T-cell (primary cell): Measurements from ENCODE around the gene RPL31. TPM values are rescaled to one million over a fixed set of nuclear protein-coding genes. Genes with fewer than 3 reads are reported as not detected.

Source experiments
- ATAC-seq, 4 experiments: fragments of 200-7000 bp in 3 of 4; fragments of 150-1000 bp in 1 of 4; cut with Tn5 transposase; replicated peaks in 1 of 4; 1 replicate in 3 of 4; 2 replicates in 1 of 4; pipeline ENCODE4 v1.10.0; 2021; ENCODE audit warnings: moderate library complexity in 3 of 4, mild to moderate bottlenecking in 2 of 4, moderate number of reproducible peaks in 1 of 4
- CTCF ChIA-PET, 2 donors: fragments of 300-600 bp; sonication (Branson Sonifier 250); formaldehyde crosslinking; loops; one replicate each; lab custom pipeline; 2022; ENCODE audit warnings: antibody characterized with exemption in 2 of 2; lab: Charles Lee
- POLR2A ChIA-PET, 2 donors: fragments of 300-600 bp; sonication (Branson Sonifier 250); formaldehyde crosslinking; loops; one replicate each; lab custom pipeline; 2022; ENCODE audit warnings: antibody characterized with exemption in 2 of 2; lab: Charles Lee
- DNase-seq, 35 experiments: peaks; one replicate each; pipeline versions ENCODE4 v3.0.0 to v3.0.0-alpha.2; 2013 to 2023
- H3K27ac ChIP-seq: one replicate; pipeline ENCODE4 v1.5.1; 2013; ENCODE audit warnings: low read length
- H3K27me3 ChIP-seq, 2 experiments: replicated peaks in 1 of 2; 1 replicate in 1 of 2; 2 replicates in 1 of 2; pipeline versions ENCODE4 v1.6.1 to v1.7.0; 2013; ENCODE audit warnings: low read length in 1 of 2, mixed read lengths in 1 of 2; ENCODE audit not compliant: control insufficient read depth in 2 of 2, insufficient read depth in 2 of 2; ENCODE audit errors: extremely low read depth in 1 of 2
- H3K36me3 ChIP-seq, 2 donors: 1 replicate in 1 of 2; 2 replicates in 1 of 2; pipeline versions ENCODE4 v1.6.1 to v1.7.0; 2013; ENCODE audit warnings: low read length in 1 of 2; ENCODE audit not compliant: control insufficient read depth in 2 of 2, insufficient read depth in 1 of 2; ENCODE audit errors: extremely low read depth in 1 of 2
- H3K4me1 ChIP-seq, 2 experiments: 1 replicate in 1 of 2; 2 replicates in 1 of 2; pipeline versions ENCODE4 v1.6.1 to v1.7.0; 2013; ENCODE audit warnings: low read length in 2 of 2, mixed read lengths in 1 of 2; ENCODE audit not compliant: insufficient read depth in 2 of 2, control insufficient read depth in 1 of 2; ENCODE audit errors: extremely low read depth in 1 of 2
- H3K4me3 ChIP-seq, 2 donors: 1 replicate in 1 of 2; 2 replicates in 1 of 2; pipeline versions ENCODE4 v1.5.1 to v1.7.0; 2013; ENCODE audit warnings: mild to moderate bottlenecking in 2 of 2, low read length in 1 of 2, moderate library complexity in 1 of 2; ENCODE audit not compliant: control insufficient read depth in 1 of 2; ENCODE audit errors: extremely low read depth in 1 of 2
- H3K9me3 ChIP-seq: 2 replicates; pipeline ENCODE4 v1.7.0; 2013
- H3K27ac Mint-ChIP-seq, 2 donors: one replicate each; pipeline ENCODE4 v1.8.0; 2020 to 2021; ENCODE audit warnings: mild to moderate bottlenecking in 2 of 2, mixed read lengths in 2 of 2
- H3K27me3 Mint-ChIP-seq, 2 donors: one replicate each; pipeline ENCODE4 v1.8.0; 2021 to 2022; ENCODE audit warnings: mixed read lengths in 2 of 2
- H3K36me3 Mint-ChIP-seq: one replicate; pipeline ENCODE4 v1.8.0; 2021; ENCODE audit warnings: mixed read lengths
- H3K4me1 Mint-ChIP-seq, 3 donors: one replicate each; pipeline ENCODE4 v1.8.0; 2020 to 2022; ENCODE audit warnings: mixed read lengths in 3 of 3, mild to moderate bottlenecking in 1 of 3
- H3K4me3 Mint-ChIP-seq, 3 donors: one replicate each; pipeline ENCODE4 v1.8.0; 2020 to 2022; ENCODE audit warnings: mild to moderate bottlenecking in 3 of 3, mixed read lengths in 3 of 3, moderate library complexity in 3 of 3
- H3K9me3 Mint-ChIP-seq, 3 donors: one replicate each; pipeline ENCODE4 v1.8.0; 2020 to 2022; ENCODE audit warnings: mixed read lengths in 3 of 3
- WGBS: methylation state at CpG from one replicate; pipeline ENCODE4 v1.1.5; 2013; ENCODE audit warnings: missing lambda C conversion rate; ENCODE audit not compliant: insufficient coverage; 5-methylcytosine and 5-hydroxymethylcytosine counted together
- total RNA-seq, 35 experiments: library from RNA in 6 of 35; stranded (reverse) in 6 of 35; fragments of 120-200 nt in 1 of 35; gene quantifications; one replicate each; pipeline versions ENCODE4 v1.2.1 to v1.2.4 and lab custom pipeline; 2013 to 2026

RPL31 gene
- total RNA-seq, 5 donors from 2014 or later (not counting 1 experiment from before 2014, with no cell fraction given), result 1,802 to 2,371 (median 2,279) TPM

GRCh38 chr2:101025561-101025960 is 23.5 kb downstream of the RPL31 start:
- ATAC-seq (no peak), DNase-seq (no peak)
- Histone ChIP-seq H3K4me3 (no peak overlapping the region), H3K36me3 (peaks cover 0 to under 1% of the 10 kb centered on the region in 2 donors), H3K27me3 (peaks cover 0 to 9% of the 10 kb centered on the region in 2 experiments), H3K4me1 (no peaks in the 10 kb centered on the region), H3K9me3 (no peaks in the 10 kb centered on the region), H3K27ac (no peak overlapping the region)
- no peaks in the 10 kb centered on the region for H3K36me3 Mint-ChIP-seq
- no peak overlapping the region for H3K27ac Mint-ChIP-seq
- POLR2A ChIA-PET, result no interaction called here
- WGBS, result no CpG with 5 or more reads among the region's 6 CpGs
- CTCF ChIA-PET, result no interaction called here
- H3K27me3 Mint-ChIP-seq, result no peaks in the 10 kb centered on the region
- H3K4me1 Mint-ChIP-seq, result no peaks in the 10 kb centered on the region
- no peak overlapping the region for H3K4me3 Mint-ChIP-seq
- H3K9me3 Mint-ChIP-seq, result no peaks in the 10 kb centered on the region

- Histone ChIP-seq H3K27ac (no peak overlapping the region), H3K4me3 (no peak overlapping the region), H3K27me3 (peaks cover 0 to 9% of the 10 kb centered on the region in 2 experiments), H3K4me1 (no peaks in the 10 kb centered on the region), H3K36me3 (no peaks in the 10 kb centered on the region), H3K9me3 (no peaks in the 10 kb centered on the region)
- H3K9me3 Mint-ChIP-seq, result no peaks in the 10 kb centered on the region
- H3K36me3 Mint-ChIP-seq, result no peaks in the 10 kb centered on the region
- ChIA-PET POLR2A (no interaction called here), CTCF (no interaction called here)
- no peak for DNase-seq
- no peak for ATAC-seq
- no peak overlapping the region for H3K27ac Mint-ChIP-seq
- no peaks in the 10 kb centered on the region for H3K4me1 Mint-ChIP-seq
- H3K4me3 Mint-ChIP-seq, result no peak overlapping the region
- H3K27me3 Mint-ChIP-seq, result no peaks in the 10 kb centered on the region
- WGBS, result 21% methylated on average over 2 of the region's 9 CpGs
Observed at GRCh38 chr2:101026253-101026701, 24.2 kb downstream of the RPL31 start.

- Histone ChIP-seq H3K9me3 (no peaks in the 10 kb centered on the region), H3K27me3 (peaks cover 0 to 9% of the 10 kb centered on the region in 2 experiments), H3K4me1 (no peaks in the 10 kb centered on the region), H3K36me3 (no peaks in the 10 kb centered on the region), H3K27ac (no peak overlapping the region), H3K4me3 (no peak overlapping the region)
- CTCF ChIA-PET, result no interaction called here
- no peaks in the 10 kb centered on the region for H3K4me1 Mint-ChIP-seq
- H3K36me3 Mint-ChIP-seq, result no peaks in the 10 kb centered on the region
- WGBS, result 92% methylated on average over 6 of the region's 15 CpGs
- H3K4me3 Mint-ChIP-seq, result no peak overlapping the region
- H3K9me3 Mint-ChIP-seq, result no peaks in the 10 kb centered on the region
- POLR2A ChIA-PET, result no interaction called here
- H3K27ac Mint-ChIP-seq, result no peak overlapping the region
- H3K27me3 Mint-ChIP-seq, result peaks cover 0 to 2% of the 10 kb centered on the region in 2 donors
- no peak for DNase-seq
- no peak for ATAC-seq
Observed at GRCh38 chr2:101026923-101027469, 24.9 kb downstream of the RPL31 start.

- Histone ChIP-seq H3K4me3 (no peak overlapping the region), H3K27ac (no peak overlapping the region), H3K27me3 (peaks cover 0 to 9% of the 10 kb centered on the region in 2 experiments), H3K9me3 (no peaks in the 10 kb centered on the region), H3K4me1 (no peaks in the 10 kb centered on the region), H3K36me3 (no peaks in the 10 kb centered on the region)
- Mint-ChIP-seq H3K9me3 (no peaks in the 10 kb centered on the region), H3K27ac (no peak overlapping the region), H3K4me1 (no peaks in the 10 kb centered on the region), H3K27me3 (peaks cover 0 to 5% of the 10 kb centered on the region in 2 donors), H3K36me3 (no peaks in the 10 kb centered on the region), H3K4me3 (no peak overlapping the region)
- no peak for ATAC-seq
- DNase-seq, result no peak
- POLR2A ChIA-PET, result no interaction called here
- WGBS, result 95% methylated on average over 8 of the region's 8 CpGs
- CTCF ChIA-PET, result no interaction called here
Observed at GRCh38 chr2:101027852-101028251, 25.8 kb downstream of the RPL31 start.

GRCh38 chr2:101030866-101031554 is 28.9 kb downstream of the RPL31 start:
- 79% methylated on average over 2 of the region's 10 CpGs for WGBS
- Histone ChIP-seq H3K4me3 (no peak overlapping the region), H3K4me1 (no peaks in the 10 kb centered on the region), H3K27ac (no peak overlapping the region), H3K27me3 (peaks cover 0 to 17% of the 10 kb centered on the region in 2 experiments), H3K9me3 (no peaks in the 10 kb centered on the region), H3K36me3 (no peaks in the 10 kb centered on the region)
- no peak overlapping the region for H3K27ac Mint-ChIP-seq
- CTCF ChIA-PET, result no interaction called here
- ATAC-seq (no peak), DNase-seq (no peak)
- H3K4me1 Mint-ChIP-seq, result no peaks in the 10 kb centered on the region
- POLR2A ChIA-PET, result no interaction called here
- no peaks in the 10 kb centered on the region for H3K9me3 Mint-ChIP-seq
- no peak overlapping the region for H3K4me3 Mint-ChIP-seq
- H3K27me3 Mint-ChIP-seq, result peaks cover 5 to 10% of the 10 kb centered on the region in 2 donors
- H3K36me3 Mint-ChIP-seq, result no peaks in the 10 kb centered on the region

- Histone ChIP-seq H3K27ac (no peak overlapping the region), H3K4me3 (no peak overlapping the region), H3K36me3 (no peaks in the 10 kb centered on the region), H3K27me3 (peaks cover 0 to 18% of the 10 kb centered on the region in 2 experiments), H3K4me1 (no peaks in the 10 kb centered on the region), H3K9me3 (no peaks in the 10 kb centered on the region)
- Mint-ChIP-seq H3K4me1 (no peaks in the 10 kb centered on the region), H3K27me3 (peaks cover 5 to 10% of the 10 kb centered on the region in 2 donors), H3K36me3 (no peaks in the 10 kb centered on the region), H3K9me3 (no peaks in the 10 kb centered on the region), H3K27ac (no peak overlapping the region), H3K4me3 (no peak overlapping the region)
- 70% methylated on average over 2 of the region's 15 CpGs for WGBS
- no peak for DNase-seq
- ChIA-PET POLR2A (no interaction called here), CTCF (interaction anchor here in 1 of 2 donors (0.5 kb wide), 1 partner anchor 738 kb away, joined by 8 read pairs; no protein-coding TSS in a partner anchor)
- no peak for ATAC-seq
Observed at GRCh38 chr2:101032084-101032776, 30.1 kb downstream of the RPL31 start.
